ENCODE results near the gene KANSL3.
"Not testable (repeated sequence)": the region's sequence is repeated elsewhere in the genome, so short reads cannot be mapped to it uniquely, and the experiment has no call there.

Gene KANSL3

GRCh38 chr2:96557421-96557820 is 80.7 kb downstream of the KANSL3 start:
- DNase-seq (ENCODE audit: low spot score), result not testable (repeated sequence)

GRCh38 chr2:96556441-96557330 is 81.4 kb downstream of the KANSL3 start:
- no peak for DNase-seq (ENCODE audit: low spot score)

GRCh38 chr2:96555146-96555610 is 82.9 kb downstream of the KANSL3 start:
- DNase-seq (ENCODE audit: low spot score), result no peak

- peak; percentile 78 for DNase-seq (ENCODE audit: low spot score)
Measured at GRCh38 chr2:96554293-96555145, 83.6 kb downstream of the KANSL3 start.

- not testable (repeated sequence) for DNase-seq (ENCODE audit: low spot score)
Measured at GRCh38 chr2:96553957-96554292, 84.2 kb downstream of the KANSL3 start.

- no peak for DNase-seq (ENCODE audit: low spot score)
Measured at GRCh38 chr2:96553176-96553956, 84.7 kb downstream of the KANSL3 start.

GRCh38 chr2:96552315-96553175 is 85.6 kb downstream of the KANSL3 start:
- no peak for DNase-seq (ENCODE audit: low spot score)

- no peak for DNase-seq (ENCODE audit: low spot score)
Measured at GRCh38 chr2:96551605-96552314, 86.4 kb downstream of the KANSL3 start.

- DNase-seq (ENCODE audit: low spot score), result peak; percentile 45
Measured at GRCh38 chr2:96550787-96551604, 87.1 kb downstream of the KANSL3 start.

GRCh38 chr2:96549967-96550786 is 87.9 kb downstream of the KANSL3 start:
- peak; percentile 69 for DNase-seq (ENCODE audit: low spot score)

GRCh38 chr2:96549466-96549785 is 88.7 kb downstream of the KANSL3 start:
- DNase-seq (ENCODE audit: low spot score), result no peak

GRCh38 chr2:96548558-96549465 is 89.3 kb downstream of the KANSL3 start:
- peak; percentile 36 for DNase-seq (ENCODE audit: low spot score)

- DNase-seq (ENCODE audit: low spot score), result no peak
Measured at GRCh38 chr2:96547731-96548171, 90.4 kb downstream of the KANSL3 start.

GRCh38 chr2:96547203-96547641 is 90.9 kb downstream of the KANSL3 start:
- DNase-seq (ENCODE audit: low spot score), result no peak

GRCh38 chr2:96546797-96547196 is 91.3 kb downstream of the KANSL3 start:
- peak; percentile 25 for DNase-seq (ENCODE audit: low spot score)

GRCh38 chr2:96546321-96546720 is 91.8 kb downstream of the KANSL3 start:
- DNase-seq (ENCODE audit: low spot score), result no peak
